GM12878 (cell line): ENCODE results near the gene LCORL.

ENCODE experiments used
- BHLHE40 ChIP-seq, 2 experiments: fragments of 450-650 bp in 1 of 2; IDR thresholded peaks; 2 replicates each; pipeline ENCODE4 v1.6.1; 2011 to 2017; ENCODE audit warnings: low read depth in 2 of 2, borderline replicate concordance in 1 of 2, improper control_type of control experiment in 1 of 2, low read length in 1 of 2, mild to moderate bottlenecking in 1 of 2
- CBFB ChIP-seq: IDR thresholded peaks from 2 replicates; pipeline ENCODE4 v1.6.1; 2016; ENCODE audit warnings: antibody characterized with exemption, low read depth
- CTCF ChIP-seq, 3 experiments: IDR thresholded peaks in 2 of 3; conservative IDR thresholded peaks in 1 of 3; 2 replicates each; pipeline ENCODE4 v1.5.1; 2011; ENCODE audit warnings: low read depth in 3 of 3, low read length in 3 of 3, mild to moderate bottlenecking in 3 of 3, control low read depth in 2 of 3, moderate library complexity in 2 of 3, inconsistent platforms in 1 of 3, mixed read lengths in 1 of 3; ENCODE audit not compliant: control insufficient read depth in 2 of 3, insufficient read depth in 1 of 3; ENCODE audit errors: extremely low read depth in 1 of 3
- DPF2 ChIP-seq: fragments of 450-650 bp; IDR thresholded peaks from 2 replicates; pipeline ENCODE4 v1.6.1; 2017; ENCODE audit warnings: mild to moderate bottlenecking
- NR2C2 ChIP-seq: IDR thresholded peaks from 2 replicates; pipeline ENCODE4 v1.6.1; 2011; ENCODE audit warnings: borderline replicate concordance, low read depth; ENCODE audit not compliant: control insufficient read depth, insufficient read length
- TAF1 ChIP-seq: IDR thresholded peaks from 2 replicates; pipeline ENCODE4 v1.6.1; 2011; ENCODE audit warnings: mild to moderate bottlenecking, low read depth, low read length, borderline replicate concordance
- YY1 ChIP-seq: IDR thresholded peaks from 2 replicates; pipeline ENCODE4 v1.6.1; 2011; ENCODE audit warnings: low read depth, mild to moderate bottlenecking, low read length
- ZZZ3 ChIP-seq: IDR thresholded peaks from 2 replicates; pipeline ENCODE4 v1.6.1; 2011; ENCODE audit warnings: low read depth; ENCODE audit not compliant: control insufficient read depth, insufficient read length

- no peak for TF ChIP-seq CTCF (IDR thresholded peaks at IDR 0.05 in 2 of 3, conservative IDR thresholded peaks at IDR 0.05 in 1 of 3; ENCODE audit: control insufficient read depth in 2 of 3, extremely low read depth in 1 of 3, insufficient read depth in 1 of 3, low read depth in 3 of 3, low read length in 3 of 3)
- no peak for TF ChIP-seq BHLHE40 (IDR thresholded peaks at IDR 0.05; ENCODE audit: borderline replicate concordance in 1 of 2, low read depth in 2 of 2, low read length in 1 of 2)
- no peak for TF ChIP-seq YY1
- TF ChIP-seq TAF1 = no peak
- no peak for TF ChIP-seq DPF2
- no peak for TF ChIP-seq CBFB
- no peak for TF ChIP-seq NR2C2
- no peak for TF ChIP-seq ZZZ3
Measured at GRCh38 chr4:18063079-18063478, 41.5 kb upstream of the LCORL start.
